Measurements from ENCODE around the gene POLN. TPM values are rescaled to one million over a fixed set of nuclear protein-coding genes. Genes with fewer than 3 reads are reported as not detected.

POLN gene
- polyA plus RNA-seq, 3 donors: 0.08 to 0.33 (median 0.28) TPM

- Mint-ChIP-seq H3K36me3 (peaks cover 2 to 10% of the 10 kb centered on the region in 2 donors), H3K9me3 (peaks cover 4 to 12% (median 7%) of the 10 kb centered on the region in 7 donors), H3K27me3 (ENCODE audit: low read depth in 3 of 3) (peaks cover 36 to 78% (median 55%) of the 10 kb centered on the region in 3 donors), H3K27ac (peak overlapping the region in 1 of 7 donors; percentile 68), H3K4me3 (peak overlapping the region; percentile 68 to 80), H3K4me1 (peaks cover 6% of the 10 kb centered on the region)
- Histone ChIP-seq H3K4me3 (replicated peaks in 1 of 3; ENCODE audit: low read depth in 2 of 3, low read length in 3 of 3) (peak overlapping the region in 1 of 3 experiments; percentile 79), H3K79me2 (ENCODE audit: insufficient read depth, low read length) (no peaks in the 10 kb centered on the region), H2AFZ (ENCODE audit: insufficient read depth, low read depth, low read length, poor library complexity, severe bottlenecking) (no peak overlapping the region), H3K4me2 (replicated peaks; ENCODE audit: extremely low read depth, low read length, poor library complexity, severe bottlenecking) (peak overlapping the region; percentile 93), H3K9ac (ENCODE audit: insufficient read depth, low read length, poor library complexity, severe bottlenecking) (no peak overlapping the region), H4K20me1 (ENCODE audit: insufficient read depth, low read length) (peaks cover 16% of the 10 kb centered on the region), H3K27ac (ENCODE audit: low read depth in 1 of 2, low read length in 2 of 2) (no peak overlapping the region), H3K27me3 (ENCODE audit: control insufficient read depth in 2 of 2, insufficient read depth in 2 of 2, low read length in 2 of 2) (peaks cover 17 to 61% of the 10 kb centered on the region in 2 donors), H3K4me1 (ENCODE audit: control insufficient read depth in 1 of 2, insufficient read depth in 2 of 2, low read length in 2 of 2) (peaks cover 14 to 19% of the 10 kb centered on the region in 2 donors), H3K9me3 (replicated peaks in 1 of 2; ENCODE audit: control insufficient read depth in 1 of 2, insufficient read depth in 1 of 2, low read length in 2 of 2) (peaks cover 5 to 7% of the 10 kb centered on the region in 2 donors), H3K36me3 (replicated peaks in 1 of 2; ENCODE audit: control insufficient read depth in 1 of 2, insufficient read depth in 2 of 2, low read length in 2 of 2) (peaks cover 0 to 3% of the 10 kb centered on the region in 2 donors)
- 86% methylated on average over 7 of the region's 8 CpGs for WGBS (ENCODE audit: insufficient coverage)
- DNase-seq: no peak
- intact Hi-C loops (cut with micrococcal nuclease): loop anchor here in 1 of 2 donors (5.0 kb wide), 1 partner anchor 36 kb away; the partner anchor contains the start of gene NELFA
- TF ChIP-seq CTCF (IDR thresholded peaks at IDR 0.05): no peak
These were observed 198.9 kb downstream of the POLN start for GRCh38 chr4:2042947-2043395.

- Mint-ChIP-seq H3K27ac (no peak overlapping the region), H3K27me3 (ENCODE audit: low read depth in 3 of 3) (peaks cover 32 to 72% (median 49%) of the 10 kb centered on the region in 3 donors), H3K9me3 (peaks cover 4 to 12% (median 7%) of the 10 kb centered on the region in 7 donors), H3K4me1 (peaks cover 6% of the 10 kb centered on the region), H3K36me3 (peaks cover 2 to 10% of the 10 kb centered on the region in 2 donors), H3K4me3 (peak overlapping the region; percentile 80 to 84)
- peaks cover 5 to 7% of the 10 kb centered on the region in 2 donors for H3K9me3 ChIP-seq (replicated peaks in 1 of 2; ENCODE audit: control insufficient read depth in 1 of 2, insufficient read depth in 1 of 2, low read length in 2 of 2)
- TF ChIP-seq CTCF (IDR thresholded peaks at IDR 0.05): peak; percentile 15
- intact Hi-C loops (cut with micrococcal nuclease): loop anchor here in 1 of 2 donors (5.0 kb wide), 1 partner anchor 35 kb away; the partner anchor contains the start of gene NELFA
- peak overlapping the region; percentile 43 to 79 (median 64) for H3K4me3 ChIP-seq (replicated peaks in 1 of 3; ENCODE audit: low read depth in 2 of 3, low read length in 3 of 3)
- peaks cover 17 to 56% of the 10 kb centered on the region in 2 donors for H3K27me3 ChIP-seq (ENCODE audit: control insufficient read depth in 2 of 2, insufficient read depth in 2 of 2, low read length in 2 of 2)
- peaks cover 0 to 3% of the 10 kb centered on the region in 2 donors for H3K36me3 ChIP-seq (replicated peaks in 1 of 2; ENCODE audit: control insufficient read depth in 1 of 2, insufficient read depth in 2 of 2, low read length in 2 of 2)
- under 1% methylated on average over 53 of the region's 80 CpGs for WGBS (ENCODE audit: insufficient coverage)
- H3K79me2 ChIP-seq (ENCODE audit: insufficient read depth, low read length): no peaks in the 10 kb centered on the region
- H3K4me2 ChIP-seq (replicated peaks; ENCODE audit: extremely low read depth, low read length, poor library complexity, severe bottlenecking): peak overlapping the region; percentile 93
- H4K20me1 ChIP-seq (ENCODE audit: insufficient read depth, low read length): peaks cover 16% of the 10 kb centered on the region
- H2AFZ ChIP-seq (ENCODE audit: insufficient read depth, low read depth, low read length, poor library complexity, severe bottlenecking): peak overlapping the region; percentile 91
- DNase-seq: peak; percentile 12 to 37 (median 12)
- H3K4me1 ChIP-seq (ENCODE audit: control insufficient read depth in 1 of 2, insufficient read depth in 2 of 2, low read length in 2 of 2): peaks cover 14 to 19% of the 10 kb centered on the region in 2 donors
- H3K27ac ChIP-seq (ENCODE audit: low read depth in 1 of 2, low read length in 2 of 2): peak overlapping the region in 1 of 2 donors; percentile 56
- H3K9ac ChIP-seq (ENCODE audit: insufficient read depth, low read length, poor library complexity, severe bottlenecking): peak overlapping the region; percentile 43
These were observed 199.5 kb downstream of the POLN start for GRCh38 chr4:2042204-2042946.

Measured in CD14-positive monocyte (primary cell).